WTC11 (cell line): ENCODE data around the gene COG8. TPM values are rescaled to one million over a fixed set of nuclear protein-coding genes. Genes with fewer than 3 reads are reported as not detected.

ENCODE experiments used
- ATAC-seq: fragments of 200-7000 bp; cut with Tn5 transposase; 2 replicates; pipeline ENCODE4 v1.10.0; 2021; ENCODE audit warnings: mild to moderate bottlenecking, moderate library complexity
- CTCF ChIA-PET: fragments of 300-600 bp; sonication (Branson Sonifier 250); formaldehyde crosslinking; loops from one replicate; lab custom pipeline; 2021; ENCODE audit warnings: antibody characterized with exemption; lab: Charles Lee
- POLR2A ChIA-PET: fragments of 350-600 bp; sonication (Branson Sonifier 250); formaldehyde crosslinking; loops from one replicate; lab custom pipeline; 2021; ENCODE audit warnings: antibody characterized with exemption; lab: Charles Lee
- DNase-seq: peaks from one replicate; pipeline ENCODE4 v3.0.0; 2021; ENCODE audit warnings: low spot score
- H3K27ac Mint-ChIP-seq: 2 replicates; pipeline ENCODE4 v1.8.0; 2021; ENCODE audit warnings: mixed read lengths
- H3K27me3 Mint-ChIP-seq: 2 replicates; pipeline ENCODE4 v1.8.0; 2021; ENCODE audit warnings: low read depth, mild to moderate bottlenecking, moderate library complexity, mixed read lengths
- H3K36me3 Mint-ChIP-seq: 2 replicates; pipeline ENCODE4 v1.8.0; 2021; ENCODE audit warnings: mixed read lengths
- H3K4me1 Mint-ChIP-seq: 2 replicates; pipeline ENCODE4 v1.8.0; 2022; ENCODE audit warnings: mixed read lengths
- H3K4me3 Mint-ChIP-seq: 2 replicates; pipeline ENCODE4 v1.8.0; 2021; ENCODE audit warnings: mild to moderate bottlenecking, moderate library complexity, mixed read lengths
- H3K9me3 Mint-ChIP-seq: 2 replicates; pipeline ENCODE4 v1.8.0; 2021; ENCODE audit warnings: mixed read lengths
- HMGA2 ChIP-seq: fragments of 250-450 bp; sonication (Bioruptor Pico); IDR thresholded peaks from 2 replicates; pipeline ENCODE4 v1.4.0; 2021; ENCODE audit warnings: mild to moderate bottlenecking, moderate library complexity
- JUN ChIP-seq: sonication (generic); formaldehyde crosslinking; IDR thresholded peaks from 2 replicates; pipeline ENCODE4 v1.8.0; 2023; ENCODE audit warnings: mild to moderate bottlenecking, missing genetic modification reagents
- NFYB ChIP-seq: sonication (generic); formaldehyde crosslinking; conservative IDR thresholded peaks from 2 replicates; pipeline ENCODE4 v1.8.0; 2022; ENCODE audit warnings: low read depth, missing genetic modification reagents
- NR3C1 ChIP-seq: sonication (generic); formaldehyde crosslinking; conservative IDR thresholded peaks from 2 replicates; pipeline ENCODE4 v1.8.1; 2023; ENCODE audit warnings: low read depth, mild to moderate bottlenecking, missing genetic modification reagents
- PRRX2 ChIP-seq: fragments of 250-450 bp; sonication (Bioruptor Pico); IDR thresholded peaks from 2 replicates; pipeline ENCODE4 v1.8.0; 2021; ENCODE audit warnings: mild to moderate bottlenecking
- RORB ChIP-seq: fragments of 250-450 bp; sonication (Bioruptor Pico); IDR thresholded peaks from 2 replicates; pipeline ENCODE4 v1.9.0; 2021; ENCODE audit warnings: mild to moderate bottlenecking
- SMAD4 ChIP-seq: sonication (generic); formaldehyde crosslinking; IDR thresholded peaks from 2 replicates; pipeline ENCODE4 v1.8.0; 2022; ENCODE audit warnings: mild to moderate bottlenecking, missing genetic modification reagents
- SOX15 ChIP-seq: fragments of 250-450 bp; sonication (Bioruptor Pico); IDR thresholded peaks from 2 replicates; pipeline ENCODE4 v1.9.0; 2021; ENCODE audit warnings: mild to moderate bottlenecking
- TEAD4 ChIP-seq: sonication (generic); formaldehyde crosslinking; IDR thresholded peaks from 2 replicates; pipeline ENCODE4 v1.8.0; 2022; ENCODE audit warnings: mild to moderate bottlenecking, missing genetic modification reagents
- total RNA-seq: library from RNA; stranded (reverse); gene quantifications from 3 replicates; pipeline ENCODE4 v1.2.3, GENCODE V29; 2021
- TF ChIP-seq, protein P1 (sequence below): sonication (generic); formaldehyde crosslinking; conservative IDR thresholded peaks from 2 replicates; pipeline ENCODE4 v1.8.1; 2023; ENCODE audit warnings: mild to moderate bottlenecking, low read depth, missing genetic modification reagents, moderate library complexity
- TF ChIP-seq, protein P2 (sequence below): sonication (generic); formaldehyde crosslinking; IDR thresholded peaks from 2 replicates; pipeline ENCODE4 v1.8.0; 2022; ENCODE audit warnings: mild to moderate bottlenecking, missing genetic modification reagents
- TF ChIP-seq, protein P3 (sequence below): sonication (generic); formaldehyde crosslinking; IDR thresholded peaks from 2 replicates; pipeline ENCODE4 v1.8.0; 2023; ENCODE audit warnings: mild to moderate bottlenecking, missing genetic modification reagents
- TF ChIP-seq, protein P4 (sequence below): fragments of 200-600 bp; IDR thresholded peaks from 2 replicates; pipeline ENCODE4 v1.8.0; 2022; ENCODE audit warnings: antibody characterized with exemption
- TF ChIP-seq, protein P5 (sequence below): fragments of 250-450 bp; sonication (Bioruptor Pico); IDR thresholded peaks from 2 replicates; pipeline ENCODE4 v1.8.0; 2021; ENCODE audit warnings: mild to moderate bottlenecking
- TF ChIP-seq, protein P6 (sequence below): sonication (generic); formaldehyde crosslinking; IDR thresholded peaks from 2 replicates; pipeline ENCODE4 v1.8.1; 2023; ENCODE audit warnings: mild to moderate bottlenecking, missing genetic modification reagents, moderate library complexity
- TF ChIP-seq, protein P7 (sequence below): sonication (generic); formaldehyde crosslinking; IDR thresholded peaks from 2 replicates; pipeline ENCODE4 v1.8.1; 2023; ENCODE audit warnings: mild to moderate bottlenecking, missing genetic modification reagents
- TF ChIP-seq, protein P8 (sequence below): fragments of 250-450 bp; sonication (Bioruptor Pico); IDR thresholded peaks from 2 replicates; pipeline ENCODE4 v1.9.0; 2021; ENCODE audit warnings: mild to moderate bottlenecking

COG8 gene
- total RNA-seq, 1 experiment from 2014 or later = 56.5 TPM

DNA sequence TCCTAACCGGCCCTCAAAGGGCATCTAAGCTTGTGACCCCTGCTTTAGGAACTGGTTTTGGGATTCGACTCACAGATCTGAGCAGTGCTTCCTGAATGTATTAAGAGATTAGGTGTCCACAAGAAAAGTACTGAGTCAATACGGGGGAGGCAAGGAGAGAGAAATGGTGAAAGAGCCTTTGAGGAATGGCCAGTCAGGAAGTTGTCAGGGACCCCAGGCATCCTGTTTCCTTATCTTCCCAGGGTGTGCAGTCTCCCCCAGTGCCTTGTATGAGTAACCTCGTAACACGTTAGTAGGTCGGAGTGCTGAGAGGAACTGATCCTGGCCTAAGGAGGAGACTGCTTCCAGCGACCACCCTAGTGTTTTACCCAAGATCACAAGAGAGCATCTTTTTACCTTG lies 28.6 kb upstream of the COG8 start (continued):
- TF ChIP-seq, protein P1, sequence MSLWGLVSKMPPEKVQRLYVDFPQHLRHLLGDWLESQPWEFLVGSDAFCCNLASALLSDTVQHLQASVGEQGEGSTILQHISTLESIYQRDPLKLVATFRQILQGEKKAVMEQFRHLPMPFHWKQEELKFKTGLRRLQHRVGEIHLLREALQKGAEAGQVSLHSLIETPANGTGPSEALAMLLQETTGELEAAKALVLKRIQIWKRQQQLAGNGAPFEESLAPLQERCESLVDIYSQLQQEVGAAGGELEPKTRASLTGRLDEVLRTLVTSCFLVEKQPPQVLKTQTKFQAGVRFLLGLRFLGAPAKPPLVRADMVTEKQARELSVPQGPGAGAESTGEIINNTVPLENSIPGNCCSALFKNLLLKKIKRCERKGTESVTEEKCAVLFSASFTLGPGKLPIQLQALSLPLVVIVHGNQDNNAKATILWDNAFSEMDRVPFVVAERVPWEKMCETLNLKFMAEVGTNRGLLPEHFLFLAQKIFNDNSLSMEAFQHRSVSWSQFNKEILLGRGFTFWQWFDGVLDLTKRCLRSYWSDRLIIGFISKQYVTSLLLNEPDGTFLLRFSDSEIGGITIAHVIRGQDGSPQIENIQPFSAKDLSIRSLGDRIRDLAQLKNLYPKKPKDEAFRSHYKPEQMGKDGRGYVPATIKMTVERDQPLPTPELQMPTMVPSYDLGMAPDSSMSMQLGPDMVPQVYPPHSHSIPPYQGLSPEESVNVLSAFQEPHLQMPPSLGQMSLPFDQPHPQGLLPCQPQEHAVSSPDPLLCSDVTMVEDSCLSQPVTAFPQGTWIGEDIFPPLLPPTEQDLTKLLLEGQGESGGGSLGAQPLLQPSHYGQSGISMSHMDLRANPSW (CRISPR knock-in tag) = no peak
- TF ChIP-seq, protein P2, sequence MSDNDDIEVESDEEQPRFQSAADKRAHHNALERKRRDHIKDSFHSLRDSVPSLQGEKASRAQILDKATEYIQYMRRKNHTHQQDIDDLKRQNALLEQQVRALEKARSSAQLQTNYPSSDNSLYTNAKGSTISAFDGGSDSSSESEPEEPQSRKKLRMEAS (CRISPR knock-in tag) = no peak
- no peak for TF ChIP-seq NFYB (CRISPR knock-in tag)
- TF ChIP-seq, protein P3, sequence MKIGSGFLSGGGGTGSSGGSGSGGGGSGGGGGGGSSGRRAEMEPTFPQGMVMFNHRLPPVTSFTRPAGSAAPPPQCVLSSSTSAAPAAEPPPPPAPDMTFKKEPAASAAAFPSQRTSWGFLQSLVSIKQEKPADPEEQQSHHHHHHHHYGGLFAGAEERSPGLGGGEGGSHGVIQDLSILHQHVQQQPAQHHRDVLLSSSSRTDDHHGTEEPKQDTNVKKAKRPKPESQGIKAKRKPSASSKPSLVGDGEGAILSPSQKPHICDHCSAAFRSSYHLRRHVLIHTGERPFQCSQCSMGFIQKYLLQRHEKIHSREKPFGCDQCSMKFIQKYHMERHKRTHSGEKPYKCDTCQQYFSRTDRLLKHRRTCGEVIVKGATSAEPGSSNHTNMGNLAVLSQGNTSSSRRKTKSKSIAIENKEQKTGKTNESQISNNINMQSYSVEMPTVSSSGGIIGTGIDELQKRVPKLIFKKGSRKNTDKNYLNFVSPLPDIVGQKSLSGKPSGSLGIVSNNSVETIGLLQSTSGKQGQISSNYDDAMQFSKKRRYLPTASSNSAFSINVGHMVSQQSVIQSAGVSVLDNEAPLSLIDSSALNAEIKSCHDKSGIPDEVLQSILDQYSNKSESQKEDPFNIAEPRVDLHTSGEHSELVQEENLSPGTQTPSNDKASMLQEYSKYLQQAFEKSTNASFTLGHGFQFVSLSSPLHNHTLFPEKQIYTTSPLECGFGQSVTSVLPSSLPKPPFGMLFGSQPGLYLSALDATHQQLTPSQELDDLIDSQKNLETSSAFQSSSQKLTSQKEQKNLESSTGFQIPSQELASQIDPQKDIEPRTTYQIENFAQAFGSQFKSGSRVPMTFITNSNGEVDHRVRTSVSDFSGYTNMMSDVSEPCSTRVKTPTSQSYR = no peak
- TF ChIP-seq SOX15 (CRISPR knock-in tag) = no peak
- no peak for TF ChIP-seq NR3C1 (CRISPR knock-in tag)

DNA sequence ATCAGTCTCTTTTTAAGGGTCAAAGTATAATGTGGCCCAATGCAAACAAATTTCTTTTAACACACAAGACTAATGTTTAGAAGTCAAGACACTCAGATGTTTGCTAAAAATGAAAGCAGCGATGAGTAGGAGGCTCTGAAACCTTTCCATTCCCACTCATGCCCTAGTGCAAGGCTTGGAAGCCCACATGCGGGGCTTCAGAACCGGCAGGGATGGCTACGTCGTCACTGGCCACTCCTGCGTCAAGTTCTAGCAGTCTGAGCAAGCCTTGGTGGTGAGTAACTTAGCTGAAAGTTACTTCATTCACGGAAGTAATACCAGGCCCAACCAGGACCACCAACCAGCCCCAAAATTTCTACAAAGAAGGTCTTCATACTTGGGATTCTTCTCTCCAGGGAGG lies 27.1 kb upstream of the COG8 start:
- CTCF ChIA-PET = no interaction called here
- H3K4me1 Mint-ChIP-seq = no peaks in the 10 kb centered on the region
- TF ChIP-seq HMGA2 (CRISPR knock-in tag) (no peak), RORB (CRISPR knock-in tag) (no peak), JUN (CRISPR knock-in tag) (no peak), TEAD4 (CRISPR knock-in tag) (no peak), PRRX2 (CRISPR knock-in tag) (no peak)
- TF ChIP-seq, protein P4, sequence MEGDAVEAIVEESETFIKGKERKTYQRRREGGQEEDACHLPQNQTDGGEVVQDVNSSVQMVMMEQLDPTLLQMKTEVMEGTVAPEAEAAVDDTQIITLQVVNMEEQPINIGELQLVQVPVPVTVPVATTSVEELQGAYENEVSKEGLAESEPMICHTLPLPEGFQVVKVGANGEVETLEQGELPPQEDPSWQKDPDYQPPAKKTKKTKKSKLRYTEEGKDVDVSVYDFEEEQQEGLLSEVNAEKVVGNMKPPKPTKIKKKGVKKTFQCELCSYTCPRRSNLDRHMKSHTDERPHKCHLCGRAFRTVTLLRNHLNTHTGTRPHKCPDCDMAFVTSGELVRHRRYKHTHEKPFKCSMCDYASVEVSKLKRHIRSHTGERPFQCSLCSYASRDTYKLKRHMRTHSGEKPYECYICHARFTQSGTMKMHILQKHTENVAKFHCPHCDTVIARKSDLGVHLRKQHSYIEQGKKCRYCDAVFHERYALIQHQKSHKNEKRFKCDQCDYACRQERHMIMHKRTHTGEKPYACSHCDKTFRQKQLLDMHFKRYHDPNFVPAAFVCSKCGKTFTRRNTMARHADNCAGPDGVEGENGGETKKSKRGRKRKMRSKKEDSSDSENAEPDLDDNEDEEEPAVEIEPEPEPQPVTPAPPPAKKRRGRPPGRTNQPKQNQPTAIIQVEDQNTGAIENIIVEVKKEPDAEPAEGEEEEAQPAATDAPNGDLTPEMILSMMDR = no peak
- TF ChIP-seq, protein P5, sequence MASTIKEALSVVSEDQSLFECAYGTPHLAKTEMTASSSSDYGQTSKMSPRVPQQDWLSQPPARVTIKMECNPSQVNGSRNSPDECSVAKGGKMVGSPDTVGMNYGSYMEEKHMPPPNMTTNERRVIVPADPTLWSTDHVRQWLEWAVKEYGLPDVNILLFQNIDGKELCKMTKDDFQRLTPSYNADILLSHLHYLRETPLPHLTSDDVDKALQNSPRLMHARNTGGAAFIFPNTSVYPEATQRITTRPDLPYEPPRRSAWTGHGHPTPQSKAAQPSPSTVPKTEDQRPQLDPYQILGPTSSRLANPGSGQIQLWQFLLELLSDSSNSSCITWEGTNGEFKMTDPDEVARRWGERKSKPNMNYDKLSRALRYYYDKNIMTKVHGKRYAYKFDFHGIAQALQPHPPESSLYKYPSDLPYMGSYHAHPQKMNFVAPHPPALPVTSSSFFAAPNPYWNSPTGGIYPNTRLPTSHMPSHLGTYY (CRISPR knock-in tag) = no peak
- TF ChIP-seq, protein P6, sequence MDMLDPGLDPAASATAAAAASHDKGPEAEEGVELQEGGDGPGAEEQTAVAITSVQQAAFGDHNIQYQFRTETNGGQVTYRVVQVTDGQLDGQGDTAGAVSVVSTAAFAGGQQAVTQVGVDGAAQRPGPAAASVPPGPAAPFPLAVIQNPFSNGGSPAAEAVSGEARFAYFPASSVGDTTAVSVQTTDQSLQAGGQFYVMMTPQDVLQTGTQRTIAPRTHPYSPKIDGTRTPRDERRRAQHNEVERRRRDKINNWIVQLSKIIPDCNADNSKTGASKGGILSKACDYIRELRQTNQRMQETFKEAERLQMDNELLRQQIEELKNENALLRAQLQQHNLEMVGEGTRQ = no peak
- H3K27ac Mint-ChIP-seq = no peak overlapping the region
- POLR2A ChIA-PET = no interaction called here
- ATAC-seq (no peak), DNase-seq (no peak)
- no peaks in the 10 kb centered on the region for H3K9me3 Mint-ChIP-seq
- H3K27me3 Mint-ChIP-seq = no peaks in the 10 kb centered on the region
- peaks cover 47% of the 10 kb centered on the region for H3K36me3 Mint-ChIP-seq
- H3K4me3 Mint-ChIP-seq = no peak overlapping the region

DNA sequence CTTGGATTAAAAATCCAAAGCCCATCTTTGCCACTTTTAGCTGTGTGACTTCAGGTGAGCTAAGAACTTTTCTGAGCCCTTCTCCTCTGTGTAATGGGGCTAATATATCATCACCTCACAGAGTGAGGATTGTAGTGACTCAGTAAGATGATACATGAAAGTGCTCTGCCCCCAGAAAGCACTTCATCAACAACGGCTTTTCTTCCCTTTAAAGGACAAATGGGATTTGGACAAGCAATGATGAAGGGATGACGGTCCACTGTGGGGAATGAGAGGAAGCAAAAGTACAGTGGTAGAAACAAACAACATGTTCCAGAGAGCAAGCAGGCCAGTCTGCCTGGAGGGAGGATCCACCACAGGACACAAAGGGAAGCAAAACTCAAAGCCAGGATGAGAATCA lies 26.5 kb upstream of the COG8 start:
- Mint-ChIP-seq H3K27ac (no peak overlapping the region; the same call in 1 of the 2 replicates), H3K4me1 (no peaks in the 10 kb centered on the region), H3K27me3 (no peaks in the 10 kb centered on the region), H3K4me3 (no peak overlapping the region), H3K9me3 (no peaks in the 10 kb centered on the region), H3K36me3 (peaks cover 46% of the 10 kb centered on the region)
- ChIA-PET CTCF (no interaction called here), POLR2A (no interaction called here)
- DNase-seq (no peak), ATAC-seq (no peak)
- TF ChIP-seq SMAD4 (CRISPR knock-in tag) = no peak
- TF ChIP-seq, protein P7, sequence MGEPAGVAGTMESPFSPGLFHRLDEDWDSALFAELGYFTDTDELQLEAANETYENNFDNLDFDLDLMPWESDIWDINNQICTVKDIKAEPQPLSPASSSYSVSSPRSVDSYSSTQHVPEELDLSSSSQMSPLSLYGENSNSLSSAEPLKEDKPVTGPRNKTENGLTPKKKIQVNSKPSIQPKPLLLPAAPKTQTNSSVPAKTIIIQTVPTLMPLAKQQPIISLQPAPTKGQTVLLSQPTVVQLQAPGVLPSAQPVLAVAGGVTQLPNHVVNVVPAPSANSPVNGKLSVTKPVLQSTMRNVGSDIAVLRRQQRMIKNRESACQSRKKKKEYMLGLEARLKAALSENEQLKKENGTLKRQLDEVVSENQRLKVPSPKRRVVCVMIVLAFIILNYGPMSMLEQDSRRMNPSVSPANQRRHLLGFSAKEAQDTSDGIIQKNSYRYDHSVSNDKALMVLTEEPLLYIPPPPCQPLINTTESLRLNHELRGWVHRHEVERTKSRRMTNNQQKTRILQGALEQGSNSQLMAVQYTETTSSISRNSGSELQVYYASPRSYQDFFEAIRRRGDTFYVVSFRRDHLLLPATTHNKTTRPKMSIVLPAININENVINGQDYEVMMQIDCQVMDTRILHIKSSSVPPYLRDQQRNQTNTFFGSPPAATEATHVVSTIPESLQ (CRISPR knock-in tag) = no peak
- TF ChIP-seq, protein P8, sequence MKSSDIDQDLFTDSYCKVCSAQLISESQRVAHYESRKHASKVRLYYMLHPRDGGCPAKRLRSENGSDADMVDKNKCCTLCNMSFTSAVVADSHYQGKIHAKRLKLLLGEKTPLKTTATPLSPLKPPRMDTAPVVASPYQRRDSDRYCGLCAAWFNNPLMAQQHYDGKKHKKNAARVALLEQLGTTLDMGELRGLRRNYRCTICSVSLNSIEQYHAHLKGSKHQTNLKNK (CRISPR knock-in tag) = no peak
